Neuron (in vitro differentiated cells): ENCODE measurements around the gene TMEM260.
A peak's percentile ranks its signal among the peaks of the same experiment; 100 is the strongest.
"Not testable (repeated sequence)": the region's sequence is repeated elsewhere in the genome, so short reads cannot be mapped to it uniquely, and the experiment has no call there.

ENCODE experiments used
- H2AFZ ChIP-seq: one replicate; pipeline ENCODE4 v1.6.1; 2013; ENCODE audit warnings: low read depth, mild to moderate bottlenecking, inconsistent platforms, low read length, moderate library complexity
- H3K27me3 ChIP-seq: one replicate; pipeline ENCODE4 v1.6.1; 2013; ENCODE audit warnings: low read length; ENCODE audit not compliant: insufficient read depth
- H3K36me3 ChIP-seq: one replicate; pipeline ENCODE4 v1.6.1; 2013; ENCODE audit warnings: low read length; ENCODE audit not compliant: insufficient read depth
- H3K4me1 ChIP-seq: one replicate; pipeline ENCODE4 v1.6.1; 2013; ENCODE audit warnings: low read length; ENCODE audit not compliant: insufficient read depth
- H3K4me3 ChIP-seq: 2 replicates; pipeline ENCODE4 v1.5.1; 2013; ENCODE audit warnings: mild to moderate bottlenecking, low read length, moderate library complexity
- H3K9me3 ChIP-seq: one replicate; pipeline ENCODE4 v1.6.1; 2013; ENCODE audit warnings: low read length

Gene TMEM260

DNA sequence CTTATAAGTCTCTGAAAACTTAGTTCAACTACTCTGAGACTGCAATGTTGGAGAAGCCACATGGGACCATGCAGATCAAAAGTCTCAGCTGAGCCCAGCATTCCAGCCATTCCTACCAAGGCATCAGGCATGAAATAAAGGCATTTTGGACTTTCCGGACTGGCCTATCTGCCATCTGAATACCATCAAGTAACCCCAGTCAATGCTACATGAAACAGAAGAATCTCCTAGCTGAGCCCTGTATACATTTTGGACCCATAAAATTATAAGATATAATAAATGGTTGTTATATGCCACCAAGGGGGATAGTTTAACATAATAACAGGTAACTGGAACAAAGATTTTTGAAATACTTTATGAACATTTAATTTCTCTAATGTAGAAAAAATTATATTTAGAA lies 9.3 kb upstream of the TMEM260 start:
- Histone ChIP-seq H3K36me3 (no peaks in the 10 kb centered on the region), H2AFZ (no peak overlapping the region), H3K9me3 (no peaks in the 10 kb centered on the region), H3K4me3 (no peak overlapping the region), H3K27me3 (peaks cover 2% of the 10 kb centered on the region), H3K4me1 (no peaks in the 10 kb centered on the region)

GRCh38 chr14:56580221-56580711 lies 668 bp downstream of the TMEM260 start:
- peaks cover 19% of the 10 kb centered on the region for H3K27me3 ChIP-seq
- H2AFZ ChIP-seq: peak overlapping the region; percentile 99
- H3K9me3 ChIP-seq: no peaks in the 10 kb centered on the region
- H3K4me1 ChIP-seq: peaks cover 9% of the 10 kb centered on the region
- H3K4me3 ChIP-seq: peak overlapping the region; percentile 76
- peaks cover under 1% of the 10 kb centered on the region for H3K36me3 ChIP-seq

- Histone ChIP-seq H3K9me3 (no peaks in the 10 kb centered on the region), H3K4me3 (peak overlapping the region; percentile 76), H3K4me1 (peaks cover 9% of the 10 kb centered on the region), H3K27me3 (peaks cover 19% of the 10 kb centered on the region), H2AFZ (no peak overlapping the region), H3K36me3 (peaks cover 8% of the 10 kb centered on the region)
These were observed 1.6 kb downstream of the TMEM260 start for GRCh38 chr14:56581041-56581727.

DNA sequence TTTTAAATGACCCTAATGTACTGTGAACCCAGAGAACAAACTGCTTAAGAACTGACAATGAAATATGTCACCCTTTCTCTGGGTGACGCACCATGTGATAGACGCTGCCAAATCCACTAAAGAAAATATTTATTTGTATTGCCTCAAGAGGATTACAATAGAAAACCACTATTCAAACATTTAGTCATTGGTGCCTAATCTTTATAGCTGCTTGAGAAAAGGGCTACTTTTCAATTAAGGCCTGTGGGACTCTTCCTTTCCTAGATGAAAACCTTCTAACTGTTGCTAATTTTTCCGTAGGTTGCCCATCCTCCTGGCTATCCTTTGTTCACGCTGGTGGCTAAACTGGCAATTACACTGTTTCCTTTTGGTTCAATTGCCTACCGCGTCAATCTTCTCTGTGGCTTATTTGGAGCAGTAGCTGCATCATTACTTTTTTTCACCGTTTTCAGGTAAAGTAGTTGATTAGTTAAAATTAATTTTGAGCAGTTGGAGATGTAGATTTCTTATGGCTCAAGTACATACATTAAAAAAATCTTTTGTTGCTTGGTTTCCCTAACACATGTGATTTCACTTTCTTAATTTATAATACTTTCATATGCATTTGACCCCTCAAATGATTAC lies 6.0 kb downstream of the TMEM260 start:
- Histone ChIP-seq H3K4me1 (peaks cover 14% of the 10 kb centered on the region), H3K36me3 (peaks cover 16% of the 10 kb centered on the region), H3K9me3 (no peaks in the 10 kb centered on the region), H3K27me3 (no peaks in the 10 kb centered on the region), H3K4me3 (no peak overlapping the region), H2AFZ (no peak overlapping the region)

GRCh38 chr14:56587701-56588100 lies 8.1 kb downstream of the TMEM260 start:
- no peaks in the 10 kb centered on the region for H3K27me3 ChIP-seq
- H3K36me3 ChIP-seq: peaks cover 18% of the 10 kb centered on the region
- peaks cover 10% of the 10 kb centered on the region for H3K4me1 ChIP-seq
- no peak overlapping the region for H2AFZ ChIP-seq
- no peaks in the 10 kb centered on the region for H3K9me3 ChIP-seq
- H3K4me3 ChIP-seq: no peak overlapping the region

DNA sequence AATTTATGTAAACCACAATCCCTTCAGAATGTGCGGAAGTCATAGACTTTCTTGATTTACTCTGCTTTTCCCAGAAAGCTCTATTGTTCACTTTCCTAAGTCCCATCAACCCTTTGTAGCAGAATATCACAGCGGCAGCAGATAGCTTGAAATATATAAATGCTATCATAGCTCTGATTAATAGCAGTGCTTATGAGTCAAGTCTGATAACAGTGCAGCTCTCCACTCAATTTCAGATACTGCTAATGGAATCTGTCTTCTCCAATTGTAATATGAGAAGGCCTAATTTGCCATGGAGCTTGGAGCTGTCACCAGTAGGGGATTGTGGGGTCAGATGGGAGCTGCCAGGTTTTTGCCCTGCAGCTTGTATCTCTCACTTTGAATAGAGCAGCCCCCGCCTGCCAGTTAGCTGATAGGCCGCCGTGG lies 10.9 kb downstream of the TMEM260 start:
- H3K4me3 ChIP-seq: no peak overlapping the region
- peaks cover 22% of the 10 kb centered on the region for H3K36me3 ChIP-seq
- peaks cover 10% of the 10 kb centered on the region for H3K4me1 ChIP-seq
- H3K27me3 ChIP-seq: no peaks in the 10 kb centered on the region
- H3K9me3 ChIP-seq: no peaks in the 10 kb centered on the region
- H2AFZ ChIP-seq: no peak overlapping the region

DNA sequence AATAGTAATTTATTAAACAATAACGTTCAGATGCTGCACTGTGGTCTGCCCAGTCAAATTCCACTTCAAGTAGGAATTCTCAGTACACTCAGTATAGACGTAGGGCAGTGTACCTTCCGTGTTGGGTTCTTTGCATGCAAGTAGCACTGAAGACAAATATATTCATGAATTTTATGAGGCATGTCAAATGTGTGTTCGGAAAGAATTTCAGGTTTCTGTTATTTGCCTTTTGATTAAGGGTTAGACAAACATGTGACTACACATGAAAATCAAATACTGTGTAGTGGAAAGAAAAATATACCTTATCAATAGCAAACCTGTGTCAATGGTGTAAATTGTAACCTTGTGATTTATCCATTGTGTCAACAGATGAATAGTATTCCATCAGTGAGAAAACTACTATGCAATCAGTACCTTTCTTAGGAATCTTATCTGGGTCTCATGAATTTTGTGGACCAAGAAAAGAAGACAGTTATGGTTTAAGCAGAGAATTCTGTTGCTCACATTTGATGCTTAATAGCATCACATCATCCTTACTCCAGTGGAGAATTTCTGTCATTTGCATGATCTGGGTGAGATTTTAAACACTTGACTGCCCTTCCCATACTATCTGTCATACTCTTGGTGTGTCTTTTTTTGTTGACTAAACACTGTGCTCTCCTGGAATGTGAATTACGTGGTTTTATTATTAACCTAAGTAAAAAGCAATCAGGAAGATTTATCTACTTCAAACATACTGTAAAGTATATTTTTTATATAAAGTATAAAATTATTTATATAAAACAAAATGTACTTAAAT lies 13.3 kb downstream of the TMEM260 start:
- no peak overlapping the region for H3K4me3 ChIP-seq
- H3K9me3 ChIP-seq: no peaks in the 10 kb centered on the region
- no peaks in the 10 kb centered on the region for H3K27me3 ChIP-seq
- no peak overlapping the region for H2AFZ ChIP-seq
- peaks cover 9% of the 10 kb centered on the region for H3K4me1 ChIP-seq
- peaks cover 12% of the 10 kb centered on the region for H3K36me3 ChIP-seq

DNA sequence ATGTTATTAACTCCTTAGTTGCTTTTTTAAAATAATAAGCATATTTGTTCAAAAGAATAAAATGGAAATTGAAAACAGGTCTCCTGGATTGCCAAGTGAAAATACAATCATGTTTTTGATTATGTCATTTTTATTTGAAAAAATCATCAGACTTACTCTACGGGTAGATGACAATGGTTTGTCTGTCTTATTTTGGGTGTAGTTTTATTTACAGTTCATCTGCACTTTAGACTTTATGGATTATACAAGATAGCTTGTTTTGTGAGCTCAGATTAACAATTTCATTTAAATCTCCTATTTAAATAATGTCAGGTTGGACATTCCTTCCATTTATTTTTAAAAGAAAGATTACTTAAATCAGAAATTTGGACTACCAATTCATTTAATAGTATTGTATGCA lies 14.8 kb downstream of the TMEM260 start:
- H3K9me3 ChIP-seq: peaks cover 2% of the 10 kb centered on the region
- H3K27me3 ChIP-seq: no peaks in the 10 kb centered on the region
- H2AFZ ChIP-seq: no peak overlapping the region
- peaks cover 7% of the 10 kb centered on the region for H3K4me1 ChIP-seq
- H3K36me3 ChIP-seq: peaks cover 14% of the 10 kb centered on the region
- H3K4me3 ChIP-seq: no peak overlapping the region

- Histone ChIP-seq H3K4me1 (no peaks in the 10 kb centered on the region), H2AFZ (no peak overlapping the region), H3K36me3 (peaks cover 8% of the 10 kb centered on the region), H3K9me3 (peaks cover 2% of the 10 kb centered on the region), H3K27me3 (no peaks in the 10 kb centered on the region), H3K4me3 (no peak overlapping the region)
These were observed 18.9 kb downstream of the TMEM260 start for GRCh38 chr14:56598519-56598918.

DNA sequence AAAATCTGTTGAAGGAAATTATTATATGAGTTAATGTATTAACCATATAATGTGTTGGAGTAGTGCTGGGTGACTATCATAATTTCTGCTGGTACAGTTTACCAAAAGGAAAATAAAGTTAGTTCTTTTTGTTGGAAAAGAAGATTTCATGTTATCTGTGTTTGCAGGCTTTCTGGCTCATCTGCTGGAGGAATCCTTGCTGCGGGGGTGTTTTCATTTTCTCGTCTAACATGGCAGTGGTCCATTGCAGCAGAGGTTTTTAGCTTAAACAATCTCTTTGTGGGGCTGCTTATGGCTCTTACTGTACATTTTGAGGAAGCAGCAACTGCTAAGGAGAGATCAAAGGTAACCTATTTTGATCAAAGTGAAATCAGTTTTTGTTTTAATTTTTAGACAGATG lies 24.1 kb downstream of the TMEM260 start:
- Histone ChIP-seq H3K4me3 (no peak overlapping the region), H3K36me3 (peaks cover 9% of the 10 kb centered on the region), H2AFZ (no peak overlapping the region), H3K9me3 (no peaks in the 10 kb centered on the region), H3K27me3 (no peaks in the 10 kb centered on the region), H3K4me1 (no peaks in the 10 kb centered on the region)

GRCh38 chr14:56608689-56609088 lies 29.1 kb downstream of the TMEM260 start:
- H2AFZ ChIP-seq: no peak overlapping the region
- H3K36me3 ChIP-seq: peaks cover 24% of the 10 kb centered on the region
- H3K4me1 ChIP-seq: no peaks in the 10 kb centered on the region
- H3K4me3 ChIP-seq: no peak overlapping the region
- H3K9me3 ChIP-seq: no peaks in the 10 kb centered on the region
- no peaks in the 10 kb centered on the region for H3K27me3 ChIP-seq

DNA sequence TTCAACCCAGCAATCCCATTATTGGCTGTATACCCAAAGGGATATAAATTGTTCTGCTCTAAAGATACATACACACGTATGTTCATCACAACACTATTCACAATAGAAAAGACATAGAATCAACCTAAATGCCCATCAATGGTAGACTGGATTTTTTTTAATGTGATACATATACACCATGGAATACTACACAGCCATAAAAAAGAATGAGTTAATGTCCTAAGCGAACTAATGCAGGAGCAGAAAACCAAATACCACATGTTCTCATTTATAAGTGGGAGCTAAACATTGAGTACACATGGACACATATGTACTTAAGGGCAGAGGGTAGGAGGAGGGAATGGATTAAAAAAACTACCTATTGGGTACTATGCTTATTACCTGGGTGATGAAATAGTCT lies 32.1 kb downstream of the TMEM260 start:
- H3K4me3 ChIP-seq, H3K4me1 ChIP-seq, H3K27me3 ChIP-seq, H3K9me3 ChIP-seq, H2AFZ ChIP-seq: not testable (repeated sequence)
- peaks cover 28% of the 10 kb centered on the region for H3K36me3 ChIP-seq

GRCh38 chr14:56617084-56617483 lies 37.5 kb downstream of the TMEM260 start:
- no peaks in the 10 kb centered on the region for H3K27me3 ChIP-seq
- H2AFZ ChIP-seq: no peak overlapping the region
- H3K4me1 ChIP-seq: no peaks in the 10 kb centered on the region
- H3K4me3 ChIP-seq: no peak overlapping the region
- peaks cover 36% of the 10 kb centered on the region for H3K36me3 ChIP-seq
- no peaks in the 10 kb centered on the region for H3K9me3 ChIP-seq
